Right renal pelvis (tissue), 4 donors: ENCODE measurements around the gene SRRM3. TPM values are rescaled to one million over a fixed set of nuclear protein-coding genes. Genes with fewer than 3 reads are reported as not detected.
"Not testable (repeated sequence)": the region's sequence is repeated elsewhere in the genome, so short reads cannot be mapped to it uniquely, and the experiment has no call there.

Source experiments
- DNase-seq, 4 donors: peaks; one replicate each; pipeline ENCODE4 v3.0.0-alpha.2; 2013; ENCODE audit warnings: low read depth in 4 of 4, low spot score in 3 of 4, missing footprints in 1 of 4
- polyA plus RNA-seq, 4 donors: library from polyadenylated mRNA; unstranded; fragments of 120-200 nt; gene quantifications; one replicate each; pipeline ENCODE4 v1.2.1, GENCODE V29; 2013; ENCODE audit not compliant: insufficient read length in 4 of 4

SRRM3 gene
- polyA plus RNA-seq, 4 donors: 0.83 to 2.6 (median 1.9) TPM

- no peak for DNase-seq
These were observed 14.4 kb upstream of the SRRM3 start for GRCh38 chr7:76187272-76187671.

- DNase-seq: no peak
These were observed 12.4 kb upstream of the SRRM3 start for GRCh38 chr7:76189276-76189675.

DNA sequence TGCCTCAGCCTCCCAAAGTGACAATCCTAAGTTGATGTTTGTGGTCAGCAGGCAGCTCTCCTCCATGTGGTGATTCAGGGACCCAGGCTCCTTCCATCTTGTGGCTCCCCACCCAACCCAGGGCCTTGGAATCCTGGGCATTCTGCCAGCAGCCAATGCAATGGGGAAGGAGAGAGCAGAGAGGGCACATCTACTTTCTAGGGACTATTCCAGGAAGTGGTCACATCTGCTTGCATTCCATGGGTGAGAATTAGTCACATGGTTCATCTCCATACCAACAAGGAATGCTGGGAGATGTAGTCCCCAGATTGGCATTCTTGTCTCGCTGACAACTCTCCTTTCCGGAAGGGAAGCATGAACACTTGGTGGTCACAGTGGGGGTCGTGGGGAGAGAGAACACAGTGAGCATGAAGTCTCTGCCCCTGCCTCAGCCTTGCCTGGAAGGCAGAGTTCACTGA is 9.9 kb upstream of the SRRM3 start:
- no peak for DNase-seq

GRCh38 chr7:76193466-76193865 is 8.2 kb upstream of the SRRM3 start:
- no peak for DNase-seq

DNA sequence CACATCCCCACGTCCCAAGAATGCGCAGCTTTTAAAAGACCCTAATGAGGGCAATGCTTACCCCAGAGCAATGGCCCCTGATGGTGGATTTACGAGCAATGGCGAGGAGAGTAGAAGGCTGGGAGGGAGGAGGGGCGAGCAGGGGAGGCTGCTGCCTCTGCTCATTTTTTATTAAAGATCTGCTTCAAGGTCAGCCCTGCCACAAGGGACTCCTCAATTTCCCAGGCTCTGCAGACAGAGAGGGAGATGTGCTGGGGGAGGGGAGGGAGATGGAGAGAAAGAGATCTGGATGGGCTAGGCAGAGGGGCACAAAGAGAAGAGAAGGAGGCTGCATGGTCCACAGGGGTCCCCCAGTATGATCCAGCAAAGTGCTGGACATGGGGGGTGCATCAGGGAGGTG is 7.8 kb upstream of the SRRM3 start:
- no peak for DNase-seq

DNA sequence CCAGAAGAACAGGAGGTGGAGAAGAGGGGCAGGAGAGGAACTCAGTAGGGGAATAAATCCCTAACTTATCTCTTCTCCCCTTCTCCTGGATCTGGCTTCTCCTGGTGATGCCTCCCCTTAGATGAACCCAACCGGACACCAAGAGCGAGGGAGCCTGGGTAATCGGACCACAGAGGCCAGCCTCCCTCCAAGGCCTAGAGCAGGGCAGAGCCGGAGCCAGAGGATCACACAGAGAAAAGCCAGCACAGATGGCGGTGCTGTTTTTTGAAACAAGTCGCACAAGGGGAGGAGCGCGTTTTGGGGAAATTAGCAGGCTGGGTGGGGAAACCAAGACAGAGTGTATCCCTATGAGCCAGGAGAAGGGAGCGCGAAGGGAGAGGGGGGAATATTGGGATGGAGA is 4.9 kb upstream of the SRRM3 start:
- no peak for DNase-seq

- no peak for DNase-seq
These were observed 3.5 kb upstream of the SRRM3 start for GRCh38 chr7:76198202-76198601.

GRCh38 chr7:76202666-76203030 is 952 bp downstream of the SRRM3 start:
- no peak for DNase-seq

GRCh38 chr7:76204147-76204546 is 2.5 kb downstream of the SRRM3 start:
- no peak for DNase-seq

DNA sequence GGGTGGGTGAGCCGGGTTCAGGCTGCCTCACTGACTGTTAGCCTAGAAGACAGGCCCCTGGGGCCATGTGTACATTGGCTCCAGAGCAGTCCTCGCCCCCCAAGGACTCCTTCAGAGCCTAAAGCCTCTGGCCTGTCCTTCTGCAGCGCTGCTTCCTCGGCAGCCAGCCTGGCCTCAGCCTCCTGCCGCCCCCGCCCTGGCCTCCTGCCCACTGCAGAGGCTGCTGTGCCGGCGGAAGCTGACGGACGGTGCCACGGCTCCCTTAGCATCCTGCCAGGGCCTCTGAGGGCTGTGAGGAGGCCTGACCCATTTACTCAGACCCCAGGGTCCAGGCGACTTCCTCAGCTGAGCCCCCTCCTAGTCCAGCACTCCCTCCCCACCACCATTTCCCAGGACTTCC is 4.9 kb downstream of the SRRM3 start:
- DNase-seq: no peak

DNA sequence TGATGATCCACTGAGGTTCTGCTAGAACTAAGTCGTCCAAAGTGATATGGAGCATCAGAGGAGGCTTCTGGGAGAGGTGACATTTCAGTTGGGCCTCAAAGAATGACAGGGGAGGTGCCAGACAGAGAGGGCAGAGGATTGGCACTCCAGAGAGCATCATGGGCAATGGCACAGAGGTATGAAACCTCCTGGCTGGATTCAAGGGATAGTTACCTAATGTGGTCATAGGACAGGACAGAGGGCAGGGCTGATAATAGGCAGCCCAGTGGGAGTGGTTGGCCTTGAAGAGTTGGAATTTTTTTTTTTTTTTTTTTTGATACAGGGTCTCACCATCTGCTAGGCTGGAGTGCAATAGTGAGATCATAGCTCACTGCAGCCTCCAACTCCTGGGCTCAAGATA is 7.6 kb downstream of the SRRM3 start:
- no peak for DNase-seq

GRCh38 chr7:76211216-76211615 is 9.5 kb downstream of the SRRM3 start:
- no peak for DNase-seq

- DNase-seq: not testable (repeated sequence)
These were observed 13.7 kb downstream of the SRRM3 start for GRCh38 chr7:76215349-76215748.

GRCh38 chr7:76216381-76217082 is 14.8 kb downstream of the SRRM3 start:
- DNase-seq: no peak

- DNase-seq: no peak
These were observed 16.4 kb downstream of the SRRM3 start for GRCh38 chr7:76217942-76218566.

DNA sequence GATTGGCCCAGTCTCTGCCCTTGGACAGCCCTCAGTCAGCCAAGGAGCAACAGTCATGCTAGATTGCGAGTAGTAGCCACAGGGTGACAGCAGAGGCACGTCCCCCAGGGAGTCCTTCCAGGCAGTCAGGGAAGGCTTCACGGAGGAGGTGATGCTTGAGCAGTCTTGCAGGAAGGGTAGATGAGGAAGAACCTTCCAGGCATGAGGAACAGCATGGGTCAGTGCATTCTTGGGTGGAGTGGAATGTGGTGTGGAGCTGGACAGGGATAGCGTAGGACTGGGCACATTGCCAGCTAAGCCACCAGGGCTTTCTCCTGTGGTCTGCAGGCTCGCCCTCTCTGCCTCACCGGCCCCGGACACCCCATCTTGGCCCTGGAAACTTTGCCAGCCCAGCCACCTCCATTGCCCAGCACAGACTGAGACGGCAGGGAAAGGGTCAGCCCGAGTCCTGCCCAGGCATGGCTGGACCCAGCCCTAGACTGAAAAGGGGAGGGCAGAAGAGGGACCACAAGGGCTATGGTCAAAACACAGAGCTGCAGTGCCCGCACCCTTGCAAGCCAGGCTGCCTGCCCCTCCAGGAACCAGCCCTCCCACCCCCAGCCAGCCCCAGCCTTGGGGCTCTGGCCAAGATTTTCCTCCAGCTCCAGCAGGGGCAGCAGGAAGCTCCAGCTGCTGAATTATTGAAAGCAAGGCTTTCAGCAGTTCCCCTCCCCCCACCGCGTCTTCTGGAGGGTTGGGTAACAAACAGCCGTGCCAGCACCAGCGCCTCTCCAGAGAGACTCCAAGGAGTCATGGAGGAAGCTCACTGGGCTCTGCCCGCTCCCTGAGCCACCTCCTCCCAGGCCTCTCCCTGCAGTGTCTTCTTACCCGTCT is 18.7 kb downstream of the SRRM3 start:
- DNase-seq: no peak

GRCh38 chr7:76222333-76222732 is 20.6 kb downstream of the SRRM3 start:
- no peak for DNase-seq

DNA sequence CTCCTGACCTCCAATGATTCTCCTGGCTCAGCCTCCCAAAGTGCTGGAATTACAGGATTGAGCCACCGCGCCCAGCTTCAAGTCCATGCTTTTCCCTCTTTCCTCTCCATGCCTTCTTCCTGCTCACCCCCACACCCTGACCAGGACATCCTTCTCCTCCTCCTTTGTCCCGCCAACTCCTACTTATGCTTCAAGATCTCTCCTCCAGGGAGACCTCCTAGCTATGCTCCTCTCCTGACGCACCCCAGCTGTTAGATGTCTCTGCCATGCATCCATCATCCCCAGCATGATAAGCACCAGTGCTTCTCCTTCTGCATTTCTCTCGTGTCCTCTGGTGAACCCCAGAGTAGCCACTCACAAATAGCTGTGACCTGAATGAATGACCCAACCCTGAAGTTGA is 21.1 kb downstream of the SRRM3 start:
- no peak for DNase-seq

DNA sequence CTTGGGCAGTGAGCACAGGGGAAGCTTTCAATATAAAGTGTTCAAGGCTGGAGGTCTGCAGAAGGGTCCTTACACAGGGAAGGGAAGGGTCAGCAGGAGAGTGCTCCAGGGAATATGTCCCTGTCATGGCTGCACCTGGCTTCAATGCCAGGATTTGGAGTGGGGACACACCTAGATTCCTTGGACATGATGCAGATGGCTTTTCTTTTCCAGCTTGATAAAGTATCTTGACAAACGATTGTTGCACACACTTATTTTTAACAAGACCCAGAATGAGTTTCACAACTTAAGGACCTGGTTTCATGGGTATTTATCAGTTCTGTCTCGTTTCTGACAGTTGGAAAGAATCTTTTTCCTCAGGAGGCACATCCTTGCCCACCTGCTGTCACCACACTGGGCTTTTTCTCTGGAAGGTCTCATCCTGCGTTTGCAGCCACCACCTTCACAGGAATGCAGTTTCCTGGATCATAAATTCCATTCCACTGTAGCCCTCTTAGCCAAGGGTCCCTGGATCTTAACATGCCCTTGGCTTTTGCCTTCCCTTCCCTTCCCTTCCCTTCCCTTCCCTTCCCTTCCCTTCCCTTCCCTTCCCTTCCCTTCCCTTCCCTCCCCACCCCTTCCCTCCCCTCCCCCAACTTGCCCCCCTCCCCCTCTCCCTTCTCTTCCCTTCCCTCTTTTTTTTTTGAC is 21.7 kb downstream of the SRRM3 start:
- DNase-seq: no peak

DNA sequence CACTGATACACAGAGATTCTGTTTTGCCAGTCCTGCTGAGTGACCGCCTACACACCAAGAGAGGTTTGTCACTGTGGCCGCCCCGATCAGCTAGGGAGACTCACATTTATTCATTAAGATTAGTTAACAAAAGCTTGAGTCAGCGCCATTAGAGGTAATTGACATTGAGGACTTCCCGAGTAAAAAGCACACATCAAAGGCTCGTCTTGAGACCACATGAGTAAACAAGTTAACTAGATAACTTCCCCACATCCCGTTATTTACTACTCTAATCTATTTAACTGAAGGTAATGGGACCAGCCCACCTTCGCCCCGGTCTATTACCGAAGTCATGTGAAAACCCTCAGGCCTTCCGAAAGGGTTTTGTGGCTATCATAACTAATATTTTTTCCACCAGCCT is 23.0 kb downstream of the SRRM3 start:
- DNase-seq: no peak

DNA sequence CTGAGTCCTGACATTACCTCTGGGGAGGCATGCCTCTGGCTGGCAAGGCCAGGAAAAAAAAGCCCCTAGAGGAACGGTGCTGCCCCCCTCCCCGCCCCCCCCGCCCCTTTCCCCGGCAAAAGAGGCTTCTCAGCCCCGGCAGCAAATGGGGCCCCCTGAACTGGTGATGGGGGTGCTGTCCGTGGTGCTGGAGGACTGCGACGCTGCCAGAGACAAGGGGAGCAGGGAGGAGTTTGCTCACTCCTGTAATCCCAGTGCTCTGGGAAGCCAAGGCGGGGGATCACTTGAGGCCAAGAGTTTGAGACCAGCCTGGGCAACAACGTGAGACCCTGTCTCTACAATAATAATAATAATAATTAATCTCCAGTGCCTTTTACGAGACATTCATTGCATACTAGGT is 23.7 kb downstream of the SRRM3 start:
- peak in 1 of 4 donors; percentile 35 for DNase-seq
